ENCODE results near the gene UBE2D2.
"Not testable (repeated sequence)": the region's sequence is repeated elsewhere in the genome, so short reads cannot be mapped to it uniquely, and the experiment has no call there.

The UBE2D2 gene

DNA sequence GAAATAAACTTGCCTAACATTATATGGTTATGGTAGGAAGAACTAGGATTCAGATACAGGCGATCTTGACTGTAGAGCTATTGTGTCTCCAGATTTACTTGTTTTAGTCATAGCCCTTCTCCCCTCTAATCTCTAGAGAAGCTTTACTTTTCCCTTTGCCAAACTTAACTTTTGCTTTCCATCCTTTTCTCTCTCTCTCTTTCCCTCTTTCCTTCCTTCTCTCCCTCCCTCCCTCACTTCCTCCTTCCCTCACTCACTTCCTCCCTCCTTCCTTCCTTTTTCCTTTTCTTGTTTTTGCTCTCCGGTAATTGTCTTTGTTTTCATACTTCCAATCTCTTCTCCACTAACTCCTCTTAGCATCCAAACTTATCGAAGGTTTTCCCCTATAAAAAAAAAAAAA is 10.4 kb downstream of the UBE2D2 start:
- TF ChIP-seq ZFX (IDR thresholded peaks at IDR 0.05; ENCODE audit: borderline replicate concordance), result no peak
- TF ChIP-seq CTCF (IDR thresholded peaks at IDR 0.05), result no peak
- H3K27ac ChIP-seq, result no peak overlapping the region

- no peak overlapping the region for H3K27ac ChIP-seq
- no peak for TF ChIP-seq CTCF (IDR thresholded peaks at IDR 0.05)
- no peak for TF ChIP-seq ZFX (IDR thresholded peaks at IDR 0.05; ENCODE audit: borderline replicate concordance)
Measured at GRCh38 chr5:139571966-139572365, 10.8 kb downstream of the UBE2D2 start.

DNA sequence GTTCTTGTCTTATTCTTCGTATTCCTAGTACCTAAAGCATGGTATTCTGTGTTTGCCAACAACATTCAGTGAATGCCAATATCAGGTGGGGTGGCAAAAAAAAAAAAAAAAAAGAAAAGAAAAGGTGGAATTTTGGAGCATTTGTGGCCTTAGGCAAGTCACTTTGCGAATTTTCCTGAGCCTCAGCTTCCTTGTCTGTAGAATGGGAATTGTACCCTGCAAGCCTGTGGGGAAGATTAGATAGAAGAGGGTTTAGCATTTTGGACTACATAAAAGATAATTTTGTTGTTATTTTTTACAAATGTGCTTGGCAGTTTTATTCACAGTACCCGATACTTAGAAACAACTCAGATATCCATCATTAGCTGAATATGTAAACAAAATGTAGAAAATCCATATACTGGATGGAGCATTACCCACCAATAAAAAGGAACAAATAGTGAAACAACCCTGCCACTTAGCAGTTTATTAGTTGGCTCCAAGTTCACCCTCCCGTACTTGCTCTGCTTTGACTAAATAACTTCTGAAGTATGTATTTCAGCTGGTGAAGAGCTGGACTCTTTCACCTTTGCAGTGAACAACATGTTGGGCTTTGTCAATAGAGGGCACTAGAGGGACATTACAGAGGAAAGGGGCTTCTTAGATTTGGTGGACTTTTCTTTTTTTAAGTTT is 13.6 kb downstream of the UBE2D2 start:
- H3K27ac ChIP-seq, result no peak overlapping the region
- TF ChIP-seq CTCF (IDR thresholded peaks at IDR 0.05) (peak; percentile 84), ZFX (IDR thresholded peaks at IDR 0.05; ENCODE audit: borderline replicate concordance) (no peak)

DNA sequence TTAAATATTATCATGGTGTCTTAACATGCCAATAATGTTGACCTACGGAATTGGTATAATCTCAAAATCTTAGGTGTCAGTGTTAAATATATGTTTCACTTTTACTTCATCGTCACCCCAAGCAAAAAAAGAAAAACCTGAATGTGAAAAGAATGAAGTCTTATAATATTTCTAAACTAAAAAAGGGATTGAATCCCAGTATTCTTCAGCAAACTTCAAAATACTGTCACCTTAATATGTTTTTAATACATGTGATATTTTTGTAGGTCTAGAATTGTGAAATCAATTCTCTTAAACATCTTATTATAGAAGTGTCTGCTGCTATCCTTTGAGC is 14.1 kb downstream of the UBE2D2 start:
- TF ChIP-seq CTCF (IDR thresholded peaks at IDR 0.05) (peak; percentile 51), ZFX (IDR thresholded peaks at IDR 0.05; ENCODE audit: borderline replicate concordance) (no peak)
- no peak overlapping the region for H3K27ac ChIP-seq

DNA sequence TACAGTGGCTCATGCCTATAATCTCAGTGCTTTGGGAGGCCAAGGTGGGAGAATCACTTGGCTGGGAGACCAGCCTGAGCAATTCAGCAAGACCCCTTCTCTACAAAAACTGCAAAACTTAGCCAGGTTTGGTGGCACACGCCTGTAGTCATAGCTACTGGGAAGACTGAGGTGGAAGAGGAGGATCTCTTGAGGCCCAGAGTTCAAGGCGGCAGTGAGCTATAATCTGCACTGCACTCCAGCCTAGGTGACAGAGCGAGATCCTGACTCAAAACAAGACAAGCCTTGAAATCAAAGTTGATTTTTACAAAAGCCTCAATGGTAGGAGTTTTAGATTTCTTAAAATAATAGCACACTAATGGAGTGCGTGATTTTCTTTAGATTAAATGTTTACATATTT is 14.6 kb downstream of the UBE2D2 start:
- no peak overlapping the region for H3K27ac ChIP-seq
- TF ChIP-seq ZFX (IDR thresholded peaks at IDR 0.05; ENCODE audit: borderline replicate concordance) (no peak), CTCF (IDR thresholded peaks at IDR 0.05) (no peak)

- no peak for TF ChIP-seq ZFX (IDR thresholded peaks at IDR 0.05; ENCODE audit: borderline replicate concordance)
- TF ChIP-seq CTCF (IDR thresholded peaks at IDR 0.05), result no peak
- H3K27ac ChIP-seq, result no peak overlapping the region
Measured at GRCh38 chr5:139577689-139578290, 16.7 kb downstream of the UBE2D2 start.

GRCh38 chr5:139578325-139578724 is 17.2 kb downstream of the UBE2D2 start:
- TF ChIP-seq ZFX (IDR thresholded peaks at IDR 0.05; ENCODE audit: borderline replicate concordance) (no peak), CTCF (IDR thresholded peaks at IDR 0.05) (no peak)
- H3K27ac ChIP-seq, result no peak overlapping the region

- not testable (repeated sequence) for H3K27ac ChIP-seq
Measured at GRCh38 chr5:139582181-139582580, 21.0 kb downstream of the UBE2D2 start.
